NCI-H446 treated with DMSO at 0.1 percent for 48 hours (cell line): ENCODE results near the gene CNTN4.
"Not testable (repeated sequence)": the region's sequence is repeated elsewhere in the genome, so short reads cannot be mapped to it uniquely, and the experiment has no call there.

Source experiments
- DNase-seq: peaks from one replicate; lab custom pipeline; 2025; lab: John Stamatoyannopoulos, UW

Gene CNTN4

GRCh38 chr3:2978977-2979732, 880.5 kb downstream of the CNTN4 start:
- DNase-seq = no peak

GRCh38 chr3:2984005-2984830, 885.6 kb downstream of the CNTN4 start:
- no peak for DNase-seq

GRCh38 chr3:2984831-2985220, 886.2 kb downstream of the CNTN4 start:
- DNase-seq = no peak

GRCh38 chr3:2985479-2985878, 886.8 kb downstream of the CNTN4 start:
- no peak for DNase-seq

DNA sequence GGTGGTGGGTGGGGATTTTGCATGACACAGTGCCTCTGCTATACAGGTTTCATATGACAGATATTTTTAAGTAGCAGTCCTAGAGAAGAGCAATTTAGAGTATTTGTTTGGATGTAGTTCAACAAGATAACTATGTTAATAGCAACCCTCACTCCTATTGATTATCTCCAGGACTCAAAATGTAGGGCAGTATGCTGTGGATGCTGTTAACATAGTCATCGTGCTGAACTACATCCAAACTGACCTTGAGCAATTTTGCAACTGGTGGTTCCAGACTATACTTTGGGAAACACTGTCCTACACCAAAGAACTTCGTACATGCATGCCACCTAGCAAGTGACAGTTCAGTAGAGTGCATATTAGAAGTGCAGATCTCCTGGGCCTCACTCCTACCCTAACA, 893.9 kb downstream of the CNTN4 start:
- no peak for DNase-seq

GRCh38 chr3:2993130-2993529, 894.5 kb downstream of the CNTN4 start:
- DNase-seq = not testable (repeated sequence)

DNA sequence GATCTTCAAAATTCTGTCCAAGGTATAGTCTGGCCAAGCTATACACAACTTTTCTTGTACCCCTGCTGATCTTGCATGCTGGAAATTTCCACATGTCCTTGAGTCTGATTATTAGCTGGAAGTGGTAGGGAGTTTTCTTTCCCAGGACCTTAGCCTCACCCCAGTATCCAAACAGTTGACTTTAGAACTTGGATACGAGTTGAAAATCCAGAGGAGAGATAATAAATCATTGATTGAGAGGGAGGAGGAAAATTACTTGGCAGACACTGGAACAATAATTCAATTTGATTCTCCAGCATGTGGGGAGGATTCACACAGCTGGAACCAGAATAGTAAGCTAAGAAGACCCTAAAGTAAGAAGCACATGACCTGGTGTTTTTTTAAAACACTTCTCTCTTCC, 895.1 kb downstream of the CNTN4 start:
- no peak for DNase-seq

DNA sequence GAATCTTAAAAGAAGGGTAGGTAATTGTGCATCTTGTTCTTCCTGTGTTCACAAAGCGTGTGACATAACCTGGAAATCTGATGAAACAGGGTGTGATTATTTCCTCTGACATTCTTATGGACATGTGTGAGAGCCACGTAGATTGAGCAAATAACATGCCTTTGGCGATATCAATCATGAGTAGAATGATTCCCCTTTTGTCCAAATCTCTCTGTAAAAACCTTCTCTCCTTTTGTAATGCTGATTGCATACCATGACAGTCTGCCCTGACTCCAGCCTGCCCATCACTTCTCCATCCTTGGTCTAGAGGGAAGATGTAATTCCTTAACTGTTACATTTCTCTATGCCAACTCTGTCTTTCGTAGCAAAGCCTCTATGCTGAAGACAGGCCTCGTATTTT, 896.5 kb downstream of the CNTN4 start:
- DNase-seq = no peak

- no peak for DNase-seq
These were observed 906.6 kb downstream of the CNTN4 start for GRCh38 chr3:3005146-3005744.

- no peak for DNase-seq
These were observed 914.8 kb downstream of the CNTN4 start for GRCh38 chr3:3013317-3014052.

GRCh38 chr3:3015185-3016089, 916.8 kb downstream of the CNTN4 start:
- DNase-seq = no peak

DNA sequence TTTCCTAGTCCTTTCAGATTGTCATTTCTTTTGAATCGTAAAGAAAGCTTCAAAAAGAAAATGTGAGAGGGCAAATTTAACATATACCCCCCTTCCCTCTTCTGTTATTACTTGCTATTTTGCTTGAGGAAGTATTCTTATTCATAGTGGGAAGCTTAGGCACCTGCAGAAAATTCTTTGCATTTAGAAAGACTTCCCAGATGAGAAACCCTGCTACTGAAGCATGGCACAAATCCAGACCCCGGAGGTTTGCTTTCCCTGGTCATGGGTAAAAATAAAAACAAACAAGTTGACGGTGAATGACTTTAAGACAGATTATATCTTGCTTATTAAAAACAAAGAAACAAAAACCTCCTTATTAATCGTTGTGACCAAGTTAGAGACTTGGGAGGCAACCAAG, 917.6 kb downstream of the CNTN4 start:
- no peak for DNase-seq

GRCh38 chr3:3020209-3020608, 921.5 kb downstream of the CNTN4 start:
- DNase-seq = no peak

- DNase-seq = no peak
These were observed 924.6 kb downstream of the CNTN4 start for GRCh38 chr3:3023111-3023745.

GRCh38 chr3:3027976-3028567, 929.4 kb downstream of the CNTN4 start:
- DNase-seq = no peak

GRCh38 chr3:3031326-3031725, 932.7 kb downstream of the CNTN4 start:
- no peak for DNase-seq

DNA sequence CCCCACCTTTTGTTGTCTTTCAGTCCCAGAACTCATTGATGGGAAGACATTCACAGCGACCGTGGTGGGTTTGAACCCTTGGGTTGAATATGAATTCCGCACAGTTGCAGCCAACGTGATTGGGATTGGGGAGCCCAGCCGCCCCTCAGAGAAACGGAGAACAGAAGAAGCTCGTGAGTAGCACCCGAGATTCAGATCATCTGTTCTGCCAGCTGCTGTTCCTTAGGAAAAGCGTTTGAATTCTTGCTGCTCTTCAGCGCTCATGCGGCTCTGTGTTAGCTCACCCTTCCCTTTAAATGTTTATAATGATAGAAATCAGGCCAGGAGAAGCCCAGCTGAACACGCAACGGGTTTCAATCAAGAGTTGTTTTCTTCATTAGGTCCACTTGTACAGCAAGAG, 938.5 kb downstream of the CNTN4 start:
- no peak for DNase-seq

DNA sequence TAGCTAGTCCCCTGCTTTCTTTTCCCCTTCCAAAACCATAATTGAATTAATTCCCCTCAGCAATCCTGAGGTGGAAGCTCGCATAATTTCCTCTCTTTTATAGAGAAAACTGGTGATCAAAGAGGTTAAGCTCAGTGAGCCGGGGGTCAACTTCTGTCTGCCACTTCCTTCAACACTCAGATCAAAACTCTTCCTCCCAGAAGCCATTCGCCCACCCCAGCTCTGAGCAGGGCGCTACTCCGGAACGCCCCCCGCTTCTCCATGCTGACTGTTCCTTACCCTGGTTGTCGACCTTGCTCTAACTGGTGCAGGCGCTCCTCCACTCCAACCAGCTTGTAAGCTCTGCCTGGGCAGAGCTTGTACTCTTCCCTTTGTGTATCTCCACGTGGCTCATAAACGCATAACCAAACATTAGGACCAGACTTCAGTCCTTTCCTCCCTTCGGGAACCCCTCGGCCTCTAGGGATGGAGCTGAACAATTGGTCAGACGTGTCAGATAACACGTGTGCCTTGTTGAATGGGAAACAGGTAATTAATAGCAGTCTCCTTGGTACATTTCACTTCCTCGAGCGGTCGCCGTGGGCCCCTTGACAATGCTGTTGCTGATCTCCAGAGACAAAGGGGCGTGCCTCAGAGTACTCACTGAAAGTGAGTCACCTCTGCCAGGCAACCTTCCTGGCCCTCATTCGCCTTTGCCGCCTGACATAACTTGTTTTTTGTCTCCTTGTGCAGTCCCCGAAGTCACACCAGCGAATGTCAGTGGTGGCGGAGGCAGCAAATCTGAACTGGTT, 939.7 kb downstream of the CNTN4 start:
- DNase-seq = no peak

GRCh38 chr3:3053974-3054373, 955.3 kb downstream of the CNTN4 start:
- no peak for DNase-seq

- DNase-seq = no peak
These were observed 961.0 kb downstream of the CNTN4 start for GRCh38 chr3:3059645-3060044.
